Mesenteric fat pad (tissue), 1 donor: ENCODE results near the gene TRABD2B. TPM values are rescaled to one million over a fixed set of nuclear protein-coding genes. Genes with fewer than 3 reads are reported as not detected.

Experiments used
- DNase-seq: peaks from one replicate; pipeline ENCODE4 v3.0.0-alpha.2; 2020; ENCODE audit warnings: low spot score
- total RNA-seq: library from RNA; stranded (reverse); fragmentation: NEBNext Ultra II Directional; extraction: Animal tissue kit (Norgen Biotek cat#: 25700); gene quantifications from one replicate; pipeline ENCODE4 v1.2.1, GENCODE V29; 2021
- donor health status: DM: yes; HTN: yes; CAD: no.

Gene TRABD2B
- total RNA-seq, 1 donor from 2014 or later = 2.3 TPM

DNA sequence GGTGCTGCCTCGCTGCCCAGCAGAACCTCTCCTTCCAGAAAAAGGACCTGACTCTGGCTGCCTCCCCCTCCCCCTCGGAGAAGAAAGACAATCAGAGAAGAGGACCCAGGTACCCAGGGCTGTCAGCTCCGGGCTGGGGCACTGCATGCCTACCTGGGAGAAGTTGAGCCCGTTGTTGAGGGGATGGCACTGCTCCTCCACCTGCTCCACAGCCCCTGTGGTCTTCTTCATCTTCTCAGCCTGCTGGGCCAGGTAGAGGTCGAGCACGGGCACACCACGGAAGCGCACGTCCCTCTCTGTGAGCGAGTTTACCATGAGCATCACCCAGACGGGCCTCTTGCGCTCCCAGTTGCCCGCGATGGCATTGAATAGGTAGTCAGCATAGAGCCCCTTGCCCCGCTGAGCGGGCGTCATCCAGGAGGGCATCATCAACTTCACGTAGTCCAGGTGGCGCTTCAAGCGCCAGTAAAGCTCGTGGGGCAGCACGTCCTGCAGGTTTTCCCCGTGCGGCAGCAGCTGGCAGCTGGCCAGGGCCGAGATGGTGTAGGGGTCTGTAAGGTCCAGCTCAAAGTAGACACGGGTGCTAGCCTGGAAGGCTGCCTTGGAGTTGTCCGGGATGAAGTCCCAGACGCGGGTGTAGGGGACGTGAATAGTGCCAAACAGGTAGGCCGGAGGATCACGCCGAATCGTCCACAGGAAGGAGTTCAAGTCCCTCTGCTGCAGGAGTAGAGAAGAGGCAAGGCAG is 3.1 kb downstream of the TRABD2B start:
- DNase-seq = no peak

DNA sequence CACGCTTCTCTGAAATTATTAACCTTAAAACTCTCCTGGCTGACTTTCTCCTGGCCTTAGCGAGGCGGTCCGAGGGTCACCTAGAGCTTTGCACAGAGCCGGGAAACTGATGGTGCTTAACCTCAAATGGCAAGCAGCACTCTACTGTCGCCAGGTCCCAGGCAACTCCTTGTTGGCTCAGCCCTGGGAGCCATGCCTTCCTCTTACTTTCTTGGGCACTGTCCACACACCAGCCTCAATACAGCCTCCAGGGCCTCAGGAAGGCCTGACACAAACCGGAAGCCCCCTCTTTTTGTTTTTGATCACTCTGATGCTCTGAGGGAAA is 3.8 kb downstream of the TRABD2B start:
- DNase-seq = no peak

DNA sequence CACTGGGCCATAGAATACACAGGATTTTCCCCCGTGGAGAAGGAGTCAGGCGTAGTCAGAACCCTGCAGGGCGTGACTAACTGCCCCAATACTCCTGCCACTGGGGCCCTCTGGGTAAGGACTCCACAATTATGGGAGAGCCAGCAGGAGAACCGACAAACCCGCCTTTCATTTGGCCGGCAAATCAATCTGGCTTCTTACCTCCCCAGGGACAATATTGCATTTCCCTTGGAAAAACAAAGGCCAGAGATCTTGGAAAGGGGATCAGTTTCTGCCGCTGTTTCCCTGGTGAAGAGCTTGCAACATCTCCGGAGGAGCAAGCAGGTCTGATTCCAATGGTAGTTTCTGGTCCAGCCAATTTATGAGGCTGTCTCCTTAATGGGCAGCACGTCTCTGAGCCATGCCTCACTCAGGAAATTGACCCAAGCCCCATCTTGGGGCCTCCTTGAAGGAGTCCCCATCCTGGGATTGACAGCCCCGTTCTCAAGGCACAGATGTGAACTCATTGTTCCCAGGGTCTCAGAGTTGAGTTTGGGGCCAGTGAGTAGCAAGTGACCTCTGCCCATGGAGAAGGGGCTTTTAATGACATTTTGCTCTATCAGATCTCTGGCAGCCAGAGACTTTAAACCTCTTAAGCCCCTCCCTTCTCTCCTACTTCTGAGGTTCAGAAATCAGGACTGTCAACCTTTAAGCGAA is 4.3 kb downstream of the TRABD2B start:
- DNase-seq = no peak

DNA sequence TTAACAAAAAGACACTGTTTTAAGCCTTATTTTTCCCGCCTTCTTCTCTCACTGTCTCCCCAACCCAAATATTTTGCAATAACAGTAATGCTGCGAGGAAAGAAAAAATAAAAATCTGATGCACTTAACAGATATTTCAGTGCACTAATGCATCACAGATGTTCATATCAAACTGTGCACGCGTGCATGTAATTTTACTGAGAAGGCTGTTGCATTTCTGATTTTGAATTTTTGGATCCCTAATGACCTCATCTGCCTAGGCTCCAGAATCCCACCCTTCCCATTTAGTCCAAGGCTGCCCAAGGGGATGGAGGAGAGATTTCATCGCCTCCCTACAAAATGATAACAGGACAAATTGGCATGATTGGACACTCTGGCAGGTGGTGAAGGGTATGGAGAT is 5.5 kb downstream of the TRABD2B start:
- DNase-seq = no peak

DNA sequence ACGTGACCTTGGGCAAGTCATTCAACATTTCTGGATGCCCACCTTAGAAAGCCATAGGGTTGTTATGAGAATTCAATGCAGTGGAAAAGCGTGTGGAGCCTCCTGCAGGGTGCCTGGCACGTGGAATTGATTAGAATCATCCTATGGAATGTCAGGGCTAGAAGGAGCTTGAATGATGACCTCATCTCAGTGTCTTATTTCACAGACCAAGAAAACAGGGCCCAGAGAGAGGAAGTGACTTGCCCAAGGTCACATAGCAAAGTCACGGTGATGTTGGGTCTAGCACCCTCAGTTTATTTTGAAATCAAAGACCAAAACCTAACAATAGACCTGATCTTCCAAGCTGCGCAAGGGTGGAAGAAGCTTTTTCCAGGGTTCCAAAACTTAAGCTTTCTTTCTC is 6.0 kb downstream of the TRABD2B start:
- DNase-seq = no peak

DNA sequence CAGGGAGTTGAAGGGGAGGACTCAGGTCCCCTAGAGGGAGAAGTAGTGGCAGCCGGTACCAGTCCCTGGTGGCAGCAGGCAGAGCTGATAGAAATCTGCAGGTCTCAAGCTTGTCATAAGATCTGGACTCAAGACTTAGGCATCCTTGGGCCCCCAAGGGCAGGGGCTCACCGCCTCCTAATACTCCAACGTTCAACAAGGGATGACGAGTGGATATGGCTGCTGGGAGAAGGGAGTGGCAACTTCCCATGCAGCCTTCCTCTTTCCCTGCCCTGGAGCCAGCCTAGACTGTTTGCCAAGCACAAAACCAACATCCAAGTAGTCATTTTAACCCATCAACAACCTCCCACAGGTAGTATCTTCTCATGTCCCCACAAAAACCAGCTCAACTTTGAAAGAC is 6.9 kb downstream of the TRABD2B start:
- no peak for DNase-seq

DNA sequence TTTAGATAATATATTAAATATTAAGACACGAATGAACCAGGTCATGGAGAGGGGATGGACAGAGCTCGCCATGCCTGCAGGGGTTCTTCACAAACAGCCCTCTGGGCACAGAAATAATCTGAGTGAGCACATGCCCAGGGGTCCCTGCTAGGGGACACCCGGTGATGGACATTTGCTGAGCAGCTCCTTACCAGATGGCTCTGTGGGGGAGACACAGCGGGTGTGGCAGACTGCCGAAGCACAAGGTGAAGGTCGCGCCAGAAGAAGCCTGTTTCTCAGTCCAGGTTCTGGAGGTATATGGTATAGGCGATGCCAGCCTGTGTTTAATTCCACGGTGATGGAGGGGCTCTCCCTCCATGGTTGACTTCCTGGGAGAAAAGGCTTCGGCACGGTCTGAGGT is 9.6 kb downstream of the TRABD2B start:
- no peak for DNase-seq

DNA sequence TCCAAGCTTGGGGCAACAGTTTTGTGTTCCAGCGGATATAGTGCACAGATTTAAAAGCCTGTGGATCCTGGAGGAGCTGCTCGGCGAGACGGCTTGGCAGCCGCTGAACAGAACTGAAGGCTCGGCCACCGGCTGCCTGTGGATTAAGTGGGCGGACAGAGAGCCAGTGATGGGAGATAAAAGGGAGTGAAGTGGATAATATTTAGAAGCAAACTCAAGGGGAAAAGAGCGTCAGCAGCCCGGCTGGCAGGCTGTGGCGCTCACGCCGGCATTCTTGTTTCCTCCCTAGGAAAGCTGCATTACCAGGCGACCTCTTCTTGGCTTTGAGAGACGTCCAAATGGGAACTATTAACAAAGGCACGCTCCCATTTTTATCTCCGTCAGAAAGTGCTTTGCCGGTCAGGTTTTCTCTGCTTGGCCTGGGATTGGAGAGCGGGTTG is 10.4 kb downstream of the TRABD2B start:
- DNase-seq = no peak

DNA sequence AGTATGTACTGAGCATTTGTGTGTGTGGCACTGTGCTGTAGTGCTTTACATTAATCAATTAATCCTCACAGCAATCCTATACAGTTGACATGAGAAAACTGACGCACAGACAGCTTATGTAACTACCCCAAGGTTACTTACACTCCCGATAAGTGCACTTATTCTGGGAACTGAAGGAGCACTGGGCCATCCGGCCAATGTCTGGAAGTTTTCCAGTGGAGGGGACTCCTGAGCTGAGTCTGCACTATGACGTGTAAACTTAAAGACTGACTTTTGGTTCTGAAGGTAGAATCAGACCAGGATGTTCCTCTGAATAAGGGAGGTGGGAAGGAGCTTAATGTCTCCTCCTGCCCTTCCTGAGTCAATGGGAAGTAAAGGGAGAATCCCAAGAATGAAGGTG is 12.2 kb downstream of the TRABD2B start:
- no peak for DNase-seq

DNA sequence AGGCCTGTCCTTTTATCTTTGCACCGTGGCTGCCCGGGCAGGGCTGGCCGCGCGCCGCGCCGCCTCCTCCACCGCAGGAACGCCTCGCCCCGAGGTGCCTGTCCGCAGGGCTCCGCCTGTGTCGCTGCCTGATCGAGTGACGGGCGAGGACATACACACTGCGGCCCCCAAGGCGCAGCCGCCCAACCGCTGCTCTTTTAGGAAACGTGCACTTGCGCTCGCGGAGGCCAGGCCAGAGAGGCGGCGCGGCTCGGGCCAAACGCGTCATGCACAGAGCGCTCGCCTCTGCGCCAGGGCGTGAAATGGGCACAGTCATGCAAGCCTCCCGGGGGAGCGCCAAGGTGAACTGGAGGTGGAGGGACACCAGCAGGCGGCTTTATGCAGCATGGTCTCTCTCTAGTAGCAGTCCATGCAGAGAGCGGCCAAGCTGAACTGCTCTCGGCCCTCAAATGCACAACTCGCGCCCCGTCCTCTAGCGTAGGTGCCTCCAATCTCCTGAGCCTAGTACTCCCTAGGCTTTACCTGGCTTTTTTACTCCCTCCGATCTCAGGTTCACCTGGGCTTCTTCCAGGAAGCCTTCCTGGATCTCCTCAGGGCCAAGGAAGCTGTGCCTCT is 12.9 kb downstream of the TRABD2B start:
- DNase-seq = no peak

DNA sequence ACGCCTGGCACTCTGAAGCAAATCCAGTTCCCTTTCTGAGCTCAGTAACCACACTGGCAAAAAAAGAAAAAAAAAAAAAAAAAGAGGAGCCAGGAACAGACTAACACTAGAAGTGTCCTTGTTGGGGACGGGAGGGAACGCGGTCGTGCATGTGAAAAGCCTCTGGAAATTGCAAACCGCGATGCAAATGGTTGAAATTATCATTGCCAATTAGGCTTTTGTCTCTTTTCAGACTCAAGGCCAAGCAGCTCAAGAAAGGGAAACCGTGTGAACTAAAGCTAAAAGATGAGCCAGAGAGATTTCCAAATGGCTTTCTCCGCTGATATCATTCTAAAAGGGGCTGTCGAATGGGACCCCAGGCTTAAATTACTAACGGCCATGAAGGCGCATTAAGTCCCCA is 13.5 kb downstream of the TRABD2B start:
- no peak for DNase-seq

DNA sequence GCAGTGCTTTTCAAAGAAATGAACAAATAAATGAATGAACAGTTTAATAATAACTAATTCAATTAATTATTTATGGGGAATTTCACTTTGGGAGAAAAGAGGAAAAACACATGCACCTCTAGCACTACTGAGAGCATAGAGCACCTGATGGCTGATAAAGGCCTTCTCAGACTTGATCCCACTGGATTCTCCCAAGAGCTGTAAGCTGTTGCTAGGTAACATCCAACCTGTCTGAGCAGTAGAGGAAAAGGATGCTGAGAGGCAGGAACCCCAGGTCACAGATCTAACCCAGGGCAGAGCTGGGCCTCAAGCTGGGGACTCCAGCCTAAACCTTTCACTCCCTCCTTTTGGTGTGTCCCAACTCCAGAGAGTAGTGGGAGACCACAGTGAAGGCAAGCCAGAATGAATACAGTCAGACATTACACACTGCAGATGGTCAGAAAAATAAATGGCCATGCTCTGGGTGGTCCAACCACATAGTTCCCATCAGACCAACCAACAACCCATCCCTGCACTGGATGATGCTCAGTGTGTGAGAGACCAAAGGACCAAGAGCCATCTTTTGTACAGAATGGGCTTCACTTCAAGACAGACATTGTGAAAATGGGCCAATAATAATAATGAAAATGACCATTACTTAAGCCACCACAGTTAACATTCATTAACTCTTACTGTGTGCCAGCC is 15.4 kb downstream of the TRABD2B start:
- no peak for DNase-seq

DNA sequence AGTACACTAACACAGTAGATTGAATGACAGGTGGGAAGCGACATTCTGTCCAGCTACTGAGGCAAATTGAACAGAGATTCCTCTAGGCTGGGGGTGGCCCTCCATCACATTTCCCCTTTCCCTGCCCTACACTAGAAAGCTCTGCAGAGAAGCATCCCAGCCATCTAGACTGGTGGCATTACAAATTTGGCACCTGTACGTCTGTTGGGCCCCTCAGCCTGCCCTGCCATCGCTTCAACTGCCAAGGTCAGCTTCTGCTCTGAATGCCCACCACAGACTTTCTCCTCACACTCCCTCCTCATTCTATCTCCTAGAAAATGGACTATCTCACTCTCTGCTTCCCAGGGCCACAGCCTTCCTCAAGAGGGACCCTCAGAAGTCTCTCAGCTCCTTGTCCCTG is 16.7 kb downstream of the TRABD2B start:
- no peak for DNase-seq

DNA sequence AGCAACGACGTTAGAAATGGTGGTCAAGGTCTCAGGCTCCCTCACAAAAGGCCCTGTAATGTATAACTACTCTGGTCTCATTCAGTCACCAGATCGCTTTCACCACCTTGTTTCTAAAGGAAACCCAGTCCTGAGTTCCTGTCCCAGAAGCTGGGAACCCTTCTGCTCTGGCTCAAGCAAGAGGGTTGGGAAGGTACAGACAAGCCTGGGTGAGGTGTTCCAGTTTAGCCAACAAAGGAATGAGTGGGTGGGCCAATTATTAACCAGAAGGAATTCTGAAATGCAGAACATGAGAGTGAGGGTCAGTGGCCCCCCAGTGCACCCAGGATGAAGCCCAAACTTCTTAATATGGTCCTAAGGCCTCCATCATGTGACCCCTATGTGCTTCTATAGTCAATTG is 17.5 kb downstream of the TRABD2B start:
- DNase-seq = no peak

DNA sequence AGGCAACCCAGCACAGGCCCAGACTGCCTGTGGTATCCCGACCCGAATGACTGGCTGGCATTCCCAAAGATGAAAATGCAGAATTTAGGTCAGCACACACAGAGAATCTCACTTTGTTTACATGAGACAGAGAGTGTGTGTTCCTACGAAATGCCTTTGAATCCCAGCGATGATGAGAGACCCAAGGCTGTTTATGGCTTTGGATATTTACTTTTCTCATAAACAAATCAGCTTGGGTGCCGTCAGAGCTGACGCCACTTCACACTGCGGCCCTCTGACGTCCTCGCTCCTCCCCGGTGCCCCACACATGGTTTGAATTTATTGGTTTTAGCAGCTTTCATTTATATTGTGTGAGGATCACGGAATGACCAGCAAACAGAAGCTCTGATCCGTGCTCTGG is 18.7 kb downstream of the TRABD2B start:
- no peak for DNase-seq

DNA sequence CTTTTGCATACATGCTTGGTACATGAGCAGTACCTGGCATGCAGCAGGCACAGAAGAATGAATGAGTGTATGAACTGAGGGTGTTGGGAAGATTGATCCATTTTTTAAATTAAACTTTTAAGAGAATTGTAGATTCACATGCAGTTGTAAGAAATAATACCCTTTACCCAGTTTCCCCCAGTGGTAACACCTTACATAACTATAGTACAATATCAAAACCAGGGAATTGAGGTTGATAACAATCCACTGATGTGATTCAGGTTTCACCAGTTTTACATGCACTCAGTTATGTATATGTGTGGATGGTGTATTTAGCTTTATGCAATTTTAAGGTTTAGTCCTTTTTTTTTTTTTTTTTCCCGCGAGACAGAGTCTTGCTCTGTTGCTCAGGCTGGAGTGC is 20.5 kb downstream of the TRABD2B start:
- no peak for DNase-seq

DNA sequence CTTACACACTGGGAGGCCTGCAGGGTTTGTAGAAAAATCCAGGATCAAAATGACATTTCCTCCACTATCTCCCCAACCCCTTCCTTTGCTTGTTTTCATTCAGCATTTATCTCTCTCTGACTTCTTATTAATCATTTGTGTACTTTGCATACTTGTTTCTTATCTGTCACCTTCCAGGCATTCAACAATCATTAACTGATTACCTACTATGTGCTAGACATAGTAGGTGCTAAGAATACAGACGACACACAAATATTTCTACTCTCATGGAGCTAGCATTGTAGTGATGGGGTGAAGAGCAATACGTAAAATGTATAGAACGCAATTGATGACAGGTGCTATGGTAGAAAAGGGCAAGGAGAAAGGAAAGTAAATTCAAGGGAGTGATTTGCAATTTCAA is 20.9 kb downstream of the TRABD2B start:
- no peak for DNase-seq

DNA sequence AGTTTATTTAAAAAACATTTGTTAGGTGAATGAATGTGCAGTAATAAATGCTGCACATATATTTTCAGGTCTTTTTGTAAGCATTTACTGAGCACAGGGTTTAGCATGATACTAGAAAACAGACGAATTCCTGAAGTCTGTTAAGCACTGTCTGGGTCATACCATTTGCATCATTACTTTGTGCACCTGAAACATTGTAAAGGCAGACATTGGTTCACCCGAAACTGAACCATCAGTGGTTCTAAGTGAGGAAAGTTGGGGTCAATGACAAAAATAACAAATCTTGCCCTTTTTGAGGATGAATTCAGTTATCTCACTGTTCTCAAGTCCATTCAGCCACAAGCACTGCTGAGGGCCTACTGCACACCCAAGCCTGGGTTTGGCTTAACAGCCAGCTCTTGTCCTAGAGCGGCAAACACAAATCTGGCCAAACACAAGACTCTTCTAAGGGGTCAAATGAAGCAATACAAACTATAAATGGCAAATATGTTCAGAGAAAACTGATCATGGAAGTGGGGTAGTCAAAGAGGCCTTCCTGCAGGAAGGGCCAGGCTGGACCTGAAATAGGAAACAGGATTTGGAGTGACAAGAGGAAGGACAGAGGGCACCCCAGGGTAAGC is 21.8 kb downstream of the TRABD2B start:
- DNase-seq = no peak

DNA sequence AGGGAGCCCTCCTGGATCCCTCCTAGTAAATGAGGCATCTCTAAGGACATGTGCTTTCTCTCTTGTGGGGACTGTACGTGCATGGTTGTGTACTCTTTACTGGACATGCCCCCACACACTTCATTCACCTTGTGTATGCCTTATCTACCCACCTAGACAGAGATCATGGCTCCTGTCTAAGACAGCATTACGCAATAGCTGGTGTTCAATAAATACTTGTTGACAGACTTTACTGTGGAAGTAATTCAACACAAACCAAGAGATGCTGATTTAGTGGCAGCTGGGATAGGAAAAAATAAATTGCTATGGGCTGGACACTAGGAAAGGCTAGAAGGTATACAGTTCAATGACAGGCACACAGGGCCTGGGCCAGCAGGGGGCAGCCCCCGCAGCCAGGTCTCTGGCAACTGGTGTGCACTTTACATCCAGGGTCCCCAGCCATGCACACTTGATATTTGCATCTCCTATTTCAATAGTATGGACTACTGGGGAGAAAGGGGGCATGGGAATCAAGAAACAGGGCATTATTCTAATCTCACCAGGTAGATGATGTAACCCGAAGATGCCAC is 24.2 kb downstream of the TRABD2B start:
- no peak for DNase-seq

DNA sequence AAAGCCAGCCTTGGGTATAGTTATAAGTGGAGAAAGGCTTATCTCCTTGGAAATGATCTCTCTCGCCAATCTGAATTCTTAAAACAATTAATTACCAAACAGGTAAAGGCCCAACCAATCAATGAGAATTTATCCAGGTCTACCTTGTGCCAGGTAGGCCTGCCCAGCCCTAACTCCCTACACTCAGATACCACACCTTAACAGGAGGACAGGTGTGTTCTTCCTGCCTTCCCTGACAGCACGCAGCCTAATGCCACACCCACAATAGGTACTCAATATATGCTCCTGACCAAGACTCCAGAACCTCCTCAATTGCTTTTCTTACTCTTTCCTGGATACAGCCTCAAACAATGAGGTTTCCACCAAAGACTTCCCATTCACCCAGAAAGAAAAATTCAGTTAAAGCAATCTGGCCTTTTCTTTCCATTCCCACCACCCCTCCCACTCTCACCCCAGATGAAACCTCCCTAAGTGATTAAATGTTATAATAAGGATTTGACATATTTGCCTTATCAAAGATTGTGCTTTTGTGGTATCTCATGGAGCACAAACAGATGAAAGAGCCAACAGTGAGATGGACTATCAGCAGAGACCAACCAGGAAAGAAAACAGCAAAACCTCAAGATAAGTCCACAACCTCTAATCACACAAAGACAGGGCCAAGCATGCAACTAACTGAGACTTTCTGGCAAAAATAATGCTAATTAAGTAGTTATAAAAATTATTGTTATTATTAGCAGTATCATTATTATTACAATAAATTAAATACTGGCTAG is 25.6 kb downstream of the TRABD2B start:
- no peak for DNase-seq

DNA sequence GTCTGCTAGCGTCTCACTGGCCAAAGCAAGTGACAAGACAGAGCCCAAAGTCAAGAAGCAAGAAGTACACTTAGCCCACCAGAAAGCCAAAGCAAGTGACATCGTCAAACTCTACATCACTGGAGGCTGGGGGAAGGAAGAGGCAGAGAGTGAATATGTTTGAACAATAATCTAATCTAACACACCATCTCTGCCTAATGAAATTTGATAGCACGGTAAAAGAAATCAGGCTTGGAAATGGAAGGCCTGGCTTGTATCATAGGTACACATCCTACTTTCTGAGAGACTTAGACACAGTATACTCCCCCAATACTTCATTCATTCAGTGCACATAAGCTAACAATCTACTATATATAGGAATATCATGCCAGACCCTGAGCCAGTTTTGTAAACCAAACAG is 26.3 kb downstream of the TRABD2B start:
- DNase-seq = no peak
